ENCODE data around the gene SFMBT1.

DNA sequence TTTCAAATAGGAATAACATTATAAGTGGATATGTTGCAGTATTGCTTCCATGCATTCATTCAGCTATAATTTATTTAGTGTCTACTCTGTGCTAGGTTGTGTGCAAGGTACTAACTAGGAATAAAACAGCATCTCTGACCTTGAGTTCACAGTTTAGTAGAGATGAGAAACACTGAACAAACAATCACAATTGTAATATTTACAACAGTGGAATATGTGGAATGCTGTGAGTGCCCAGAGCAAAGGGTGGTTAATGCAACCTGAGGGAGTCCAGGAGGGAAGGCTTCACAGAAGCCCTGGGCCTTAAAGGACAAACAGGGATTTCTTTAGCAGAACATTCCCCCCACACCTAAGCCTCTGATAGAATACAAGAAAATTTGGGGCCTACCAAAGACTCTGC is 13.3 kb downstream of the SFMBT1 start:
- TF ChIP-seq EZH2 (IDR thresholded peaks at IDR 0.05): no peak
- no peak for TF ChIP-seq POLR2AphosphoS5 (IDR thresholded peaks at IDR 0.05; ENCODE audit: borderline replicate concordance, low read depth, low read length)
